OCI-LY3 (cell line): ENCODE results near the gene PTPRU.

Experiments used
- H2AFZ ChIP-seq: fragments of 200-600, 300-600 bp; shearing (Covaris generic); 2 replicates; pipeline ENCODE4 v1.6.0; 2014; ENCODE audit warnings: antibody characterized with exemption, low read depth, low read length
- H3K27ac ChIP-seq: fragments of 200-600, 300-600 bp; sonication (generic); 2 replicates; pipeline ENCODE4 v1.5.1; 2014; ENCODE audit warnings: mild to moderate bottlenecking, low read length, moderate library complexity, mixed read lengths
- H3K27me3 ChIP-seq: fragments of 200-600, 300-600 bp; sonication (generic); 2 replicates; pipeline ENCODE4 v1.6.1; 2014; ENCODE audit warnings: low read depth, low read length, mixed read lengths
- H3K36me3 ChIP-seq: fragments of 200-600, 300-600 bp; sonication (generic); replicated peaks from 2 replicates; pipeline ENCODE3; 2014; ENCODE audit warnings: low read depth, low read length, mixed read lengths
- H3K4me1 ChIP-seq: fragments of 300-600, 200-600 bp; sonication (generic); 2 replicates; pipeline ENCODE4 v1.6.1; 2014; ENCODE audit warnings: low read length, mixed read lengths
- H3K4me2 ChIP-seq: fragments of 200-600, 300-600 bp; sonication (generic); 2 replicates; pipeline ENCODE4 v1.6.1; 2014; ENCODE audit warnings: low read length, mixed read lengths
- H3K4me3 ChIP-seq: fragments of 300-600, 200-600 bp; sonication (generic); 2 replicates; pipeline ENCODE4 v1.5.1; 2014; ENCODE audit warnings: antibody characterized with exemption, mild to moderate bottlenecking, low read length, moderate library complexity
- H3K79me2 ChIP-seq: fragments of 300-600, 200-600 bp; shearing (Covaris generic); 2 replicates; pipeline ENCODE4 v1.6.1; 2014; ENCODE audit warnings: mild to moderate bottlenecking, low read length, mixed read lengths
- H3K9ac ChIP-seq: fragments of 300-600, 200-600 bp; shearing (Covaris generic); 2 replicates; pipeline ENCODE4 v1.6.0; 2014; ENCODE audit warnings: mild to moderate bottlenecking, low read length, moderate library complexity
- H3K9me3 ChIP-seq: fragments of 200-600, 300-600 bp; shearing (Covaris generic); 2 replicates; pipeline ENCODE4 v1.6.1; 2014; ENCODE audit warnings: low read length, mixed read lengths; ENCODE audit not compliant: insufficient read depth
- H4K20me1 ChIP-seq: fragments of 200-600, 300-600 bp; sonication (generic); 2 replicates; pipeline ENCODE4 v1.6.1; 2016; ENCODE audit warnings: low read length, mixed read lengths; ENCODE audit not compliant: insufficient read depth
- EZH2phosphoT487 ChIP-seq: fragments of 200-600 bp; shearing (Covaris generic); IDR thresholded peaks from 2 replicates; pipeline ENCODE4 v1.6.1; 2018; ENCODE audit warnings: antibody characterized with exemption, mixed run types, low read depth
- TF ChIP-seq, protein P1 (sequence below): fragments of 200-600, 300-600 bp; sonication (generic); IDR thresholded peaks from 2 replicates; pipeline ENCODE4 v1.5.1; 2014; ENCODE audit warnings: antibody characterized with exemption, low read length, low read depth

Gene PTPRU

GRCh38 chr1:29253180-29253579 is 16.9 kb downstream of the PTPRU start:
- H3K27me3 ChIP-seq: no peaks in the 10 kb centered on the region
- no peaks in the 10 kb centered on the region for H3K4me1 ChIP-seq
- H3K36me3 ChIP-seq: no peaks in the 10 kb centered on the region
- H3K79me2 ChIP-seq: no peaks in the 10 kb centered on the region
- no peaks in the 10 kb centered on the region for H3K9me3 ChIP-seq
- H2AFZ ChIP-seq: no peak overlapping the region
- H3K27ac ChIP-seq: no peak overlapping the region
- TF ChIP-seq, protein P1, sequence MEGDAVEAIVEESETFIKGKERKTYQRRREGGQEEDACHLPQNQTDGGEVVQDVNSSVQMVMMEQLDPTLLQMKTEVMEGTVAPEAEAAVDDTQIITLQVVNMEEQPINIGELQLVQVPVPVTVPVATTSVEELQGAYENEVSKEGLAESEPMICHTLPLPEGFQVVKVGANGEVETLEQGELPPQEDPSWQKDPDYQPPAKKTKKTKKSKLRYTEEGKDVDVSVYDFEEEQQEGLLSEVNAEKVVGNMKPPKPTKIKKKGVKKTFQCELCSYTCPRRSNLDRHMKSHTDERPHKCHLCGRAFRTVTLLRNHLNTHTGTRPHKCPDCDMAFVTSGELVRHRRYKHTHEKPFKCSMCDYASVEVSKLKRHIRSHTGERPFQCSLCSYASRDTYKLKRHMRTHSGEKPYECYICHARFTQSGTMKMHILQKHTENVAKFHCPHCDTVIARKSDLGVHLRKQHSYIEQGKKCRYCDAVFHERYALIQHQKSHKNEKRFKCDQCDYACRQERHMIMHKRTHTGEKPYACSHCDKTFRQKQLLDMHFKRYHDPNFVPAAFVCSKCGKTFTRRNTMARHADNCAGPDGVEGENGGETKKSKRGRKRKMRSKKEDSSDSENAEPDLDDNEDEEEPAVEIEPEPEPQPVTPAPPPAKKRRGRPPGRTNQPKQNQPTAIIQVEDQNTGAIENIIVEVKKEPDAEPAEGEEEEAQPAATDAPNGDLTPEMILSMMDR: no peak
- TF ChIP-seq EZH2phosphoT487: no peak
- no peaks in the 10 kb centered on the region for H4K20me1 ChIP-seq
- no peak overlapping the region for H3K4me3 ChIP-seq
- no peak overlapping the region for H3K9ac ChIP-seq
- no peak overlapping the region for H3K4me2 ChIP-seq

GRCh38 chr1:29254346-29254745 is 18.0 kb downstream of the PTPRU start:
- H3K27ac ChIP-seq: no peak overlapping the region
- no peaks in the 10 kb centered on the region for H3K36me3 ChIP-seq
- no peaks in the 10 kb centered on the region for H3K9me3 ChIP-seq
- no peaks in the 10 kb centered on the region for H3K79me2 ChIP-seq
- H2AFZ ChIP-seq: no peak overlapping the region
- H3K27me3 ChIP-seq: 0 out of 2 replicates have a peak, but pooled peaks cover 6% of the 10 kb centered on the region
- H3K9ac ChIP-seq: no peak overlapping the region
- no peaks in the 10 kb centered on the region for H4K20me1 ChIP-seq
- H3K4me3 ChIP-seq: no peak overlapping the region
- no peaks in the 10 kb centered on the region for H3K4me1 ChIP-seq
- no peak for TF ChIP-seq EZH2phosphoT487
- TF ChIP-seq, protein P1: no peak
- no peak overlapping the region for H3K4me2 ChIP-seq

GRCh38 chr1:29255134-29255666 is 18.9 kb downstream of the PTPRU start:
- Histone ChIP-seq H3K27me3 (0 out of 2 replicates have a peak, but pooled peaks cover 6% of the 10 kb centered on the region), H3K4me2 (no peak overlapping the region), H3K4me3 (no peak overlapping the region), H3K36me3 (no peaks in the 10 kb centered on the region), H3K79me2 (no peaks in the 10 kb centered on the region), H2AFZ (no peak overlapping the region), H3K9me3 (no peaks in the 10 kb centered on the region), H4K20me1 (no peaks in the 10 kb centered on the region), H3K9ac (no peak overlapping the region), H3K4me1 (no peaks in the 10 kb centered on the region), H3K27ac (no peak overlapping the region)
- no peak for TF ChIP-seq EZH2phosphoT487
- TF ChIP-seq, protein P1: no peak

DNA sequence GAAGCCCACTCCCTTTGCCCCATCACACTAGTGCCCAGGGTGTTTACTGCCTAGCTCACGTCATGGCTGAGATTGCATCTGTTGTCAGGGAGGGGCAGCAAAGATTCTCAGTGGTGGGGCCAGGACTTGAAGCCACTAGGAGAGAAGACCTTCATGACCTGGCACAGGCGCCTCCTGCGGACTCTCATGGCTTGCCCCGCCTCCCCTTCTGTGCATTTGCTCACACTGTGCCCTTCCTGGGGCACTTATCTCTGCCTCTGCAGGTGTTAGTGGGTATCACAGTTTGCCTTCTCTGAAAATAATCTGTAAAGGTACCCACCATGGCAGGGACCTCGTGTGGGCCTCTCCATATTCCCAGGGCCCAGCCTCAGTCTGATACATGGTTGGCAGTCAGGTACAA is 20.1 kb downstream of the PTPRU start:
- no peak overlapping the region for H3K4me2 ChIP-seq

More for the DNA sequence above, 20.1 kb downstream of the PTPRU start:
- H3K79me2 ChIP-seq: no peaks in the 10 kb centered on the region
- no peaks in the 10 kb centered on the region for H3K36me3 ChIP-seq
- H4K20me1 ChIP-seq: no peaks in the 10 kb centered on the region
- H3K9ac ChIP-seq: no peak overlapping the region
- no peak overlapping the region for H3K4me3 ChIP-seq
- H3K27me3 ChIP-seq: 0 out of 2 replicates have a peak, but pooled peaks cover 6% of the 10 kb centered on the region
- H2AFZ ChIP-seq: no peak overlapping the region
- TF ChIP-seq EZH2phosphoT487: no peak
- TF ChIP-seq, protein P1: no peak
- no peak overlapping the region for H3K27ac ChIP-seq
- no peaks in the 10 kb centered on the region for H3K9me3 ChIP-seq
- no peaks in the 10 kb centered on the region for H3K4me1 ChIP-seq
